DOHH2 (cell line): ENCODE data around the gene SCLY.

Experiments used
- H3F3A ChIP-seq: fragments of 200-600 bp; sonication (generic), shearing (Covaris generic); 2 replicates; pipeline ENCODE4 v1.6.0; 2016; ENCODE audit warnings: antibody characterized with exemption, mild to moderate bottlenecking; ENCODE audit not compliant: control insufficient read depth, insufficient read depth
- H3K27ac ChIP-seq: fragments of 200-600 bp; sonication (generic); 2 replicates; pipeline ENCODE4 v1.5.1; 2014; ENCODE audit warnings: low read depth, mild to moderate bottlenecking, low read length, moderate library complexity
- H3K27me3 ChIP-seq: fragments of 200-600 bp; sonication (generic); 2 replicates; pipeline ENCODE4 v1.6.1; 2014; ENCODE audit warnings: mild to moderate bottlenecking, low read length, mixed read lengths; ENCODE audit not compliant: control insufficient read depth
- H3K36me3 ChIP-seq: fragments of 200-600 bp; sonication (generic); 2 replicates; pipeline ENCODE4 v1.6.1; 2014; ENCODE audit warnings: mild to moderate bottlenecking, low read length, moderate library complexity, mixed read lengths; ENCODE audit not compliant: control insufficient read depth
- H3K4me1 ChIP-seq: fragments of 200-600 bp; sonication (generic); 2 replicates; pipeline ENCODE4 v1.6.1; 2014; ENCODE audit warnings: mild to moderate bottlenecking, low read length, mixed read lengths; ENCODE audit not compliant: control insufficient read depth
- H3K4me2 ChIP-seq: fragments of 200-600 bp; sonication (generic); 2 replicates; pipeline ENCODE4 v1.6.0; 2014; ENCODE audit warnings: mild to moderate bottlenecking, low read length, moderate library complexity
- H3K4me3 ChIP-seq: fragments of 200-600 bp; sonication (generic); 2 replicates; pipeline ENCODE4 v1.5.1; 2014; ENCODE audit warnings: mild to moderate bottlenecking, low read length, mixed read lengths
- H3K79me2 ChIP-seq: fragments of 200-600 bp; sonication (generic); 2 replicates; pipeline ENCODE4 v1.6.1; 2014; ENCODE audit warnings: mild to moderate bottlenecking, low read length, mixed read lengths; ENCODE audit not compliant: control insufficient read depth
- H3K9me2 ChIP-seq: fragments of 200-600 bp; sonication (generic); replicated peaks from 2 replicates; pipeline ENCODE4 v1.6.1; 2014; ENCODE audit warnings: mild to moderate bottlenecking, low read length, mixed read lengths; ENCODE audit not compliant: control insufficient read depth
- H3K9me3 ChIP-seq: fragments of 200-600 bp; sonication (generic); 2 replicates; pipeline ENCODE4 v1.6.1; 2014; ENCODE audit warnings: antibody characterized with exemption, low read length, mixed read lengths; ENCODE audit not compliant: control insufficient read depth, insufficient read depth
- H4K20me1 ChIP-seq: fragments of 200-600 bp; sonication (generic); 2 replicates; pipeline ENCODE4 v1.6.0; 2014; ENCODE audit warnings: low read depth, mild to moderate bottlenecking, antibody characterized with exemption, low read length, moderate library complexity; ENCODE audit not compliant: control insufficient read depth, insufficient read depth
- CTCF ChIP-seq: fragments of 200-600 bp; sonication (generic); IDR thresholded peaks from one replicate; pipeline ENCODE4 v1.5.1; 2014; ENCODE audit warnings: antibody characterized with exemption, mild to moderate bottlenecking, low read depth, low read length; ENCODE audit not compliant: poor library complexity, severe bottlenecking
- EZH2phosphoT487 ChIP-seq: fragments of 200-600 bp; sonication (generic); IDR thresholded peaks from 2 replicates; pipeline ENCODE4 v1.6.1; 2017; ENCODE audit warnings: borderline replicate concordance, mild to moderate bottlenecking, antibody characterized with exemption, low read length, moderate library complexity, mixed read lengths

Gene SCLY

GRCh38 chr2:238024986-238025385, 35.8 kb upstream of the SCLY start:
- H3K4me2 ChIP-seq, result no peak overlapping the region
- no peaks in the 10 kb centered on the region for H4K20me1 ChIP-seq
- no peaks in the 10 kb centered on the region for H3K4me1 ChIP-seq
- no peaks in the 10 kb centered on the region for H3K79me2 ChIP-seq
- no peaks in the 10 kb centered on the region for H3K9me3 ChIP-seq
- H3K9me2 ChIP-seq, result no peaks in the 10 kb centered on the region
- no peaks in the 10 kb centered on the region for H3F3A ChIP-seq
- no peak for TF ChIP-seq EZH2phosphoT487
- no peak for TF ChIP-seq CTCF
- no peak overlapping the region for H3K4me3 ChIP-seq
- no peak overlapping the region for H3K27ac ChIP-seq
- no peaks in the 10 kb centered on the region for H3K27me3 ChIP-seq
- H3K36me3 ChIP-seq, result peaks cover 1% of the 10 kb centered on the region; the same call in 1 of the 2 replicates

- Histone ChIP-seq H3K79me2 (no peaks in the 10 kb centered on the region), H3K9me2 (no peaks in the 10 kb centered on the region), H3K27ac (no peak overlapping the region), H3K36me3 (peaks cover 3% of the 10 kb centered on the region; the same call in 1 of the 2 replicates), H3K9me3 (no peaks in the 10 kb centered on the region), H3K4me2 (no peak overlapping the region), H3K4me1 (no peaks in the 10 kb centered on the region), H3K4me3 (no peak overlapping the region), H3K27me3 (no peaks in the 10 kb centered on the region), H4K20me1 (no peaks in the 10 kb centered on the region), H3F3A (no peaks in the 10 kb centered on the region)
- TF ChIP-seq EZH2phosphoT487, result no peak
- TF ChIP-seq CTCF, result no peak
Observed at GRCh38 chr2:238025741-238026360, 35.0 kb upstream of the SCLY start.

- no peak overlapping the region for H3K27ac ChIP-seq
- TF ChIP-seq EZH2phosphoT487, result no peak
- no peak for TF ChIP-seq CTCF
- H3K36me3 ChIP-seq, result peaks cover 3% of the 10 kb centered on the region; the same call in 1 of the 2 replicates
- no peak overlapping the region for H3K4me2 ChIP-seq
- no peaks in the 10 kb centered on the region for H3F3A ChIP-seq
- no peaks in the 10 kb centered on the region for H3K27me3 ChIP-seq
- H3K9me2 ChIP-seq, result no peaks in the 10 kb centered on the region
- no peaks in the 10 kb centered on the region for H3K79me2 ChIP-seq
- no peaks in the 10 kb centered on the region for H3K4me1 ChIP-seq
- H3K4me3 ChIP-seq, result no peak overlapping the region
- no peaks in the 10 kb centered on the region for H4K20me1 ChIP-seq
- no peaks in the 10 kb centered on the region for H3K9me3 ChIP-seq
Observed at GRCh38 chr2:238027058-238027457, 33.7 kb upstream of the SCLY start.
